ENCODE data around the gene FBXL17. TPM values are rescaled to one million over a fixed set of nuclear protein-coding genes. Genes with fewer than 3 reads are reported as not detected.
A peak's percentile ranks its signal among the peaks of the same experiment; 100 is the strongest.

Gene FBXL17
- total and polyA plus RNA-seq, 2 of the 4 experiments (the other 2 are of a cell fraction), result 3.9 to 8.1 TPM

DNA sequence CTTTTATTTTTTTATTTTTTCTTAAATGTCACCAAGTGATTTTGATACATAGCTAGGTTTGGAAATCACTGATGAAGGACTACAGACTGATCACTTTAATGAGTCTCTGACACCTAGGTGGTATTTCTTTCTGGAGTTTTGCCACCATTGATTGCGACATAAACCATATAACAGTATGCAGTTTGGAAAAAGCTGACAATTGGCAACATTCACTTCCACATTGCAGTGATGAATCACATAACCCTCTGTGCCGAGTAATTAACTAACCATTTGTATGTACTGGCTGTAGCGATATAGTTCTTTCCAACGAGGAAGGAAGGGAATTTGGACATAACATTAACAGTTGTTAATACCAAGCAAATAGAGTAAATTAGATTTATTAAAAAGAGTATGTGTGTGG, 488.3 kb downstream of the FBXL17 start:
- H4K8ac ChIP-seq (ENCODE audit: low read depth in 2 of 2, low read length in 2 of 2), result no peak overlapping the region
- H4K91ac ChIP-seq (ENCODE audit: insufficient read depth, low read depth, low read length), result no peak overlapping the region
- in situ Hi-C loops (cut with MboI; ENCODE audit: low sequenced_read_pairs), result no loop called here
- TF ChIP-seq CEBPB (IDR thresholded peaks at IDR 0.05; ENCODE audit: low read depth, low read length) (peak; percentile 95), BHLHE40 (IDR thresholded peaks at IDR 0.05; ENCODE audit: low read depth, low read length) (no peak)
- ChIA-PET CTCF (interaction anchor here (1.1 kb wide), 1 partner anchor 15 kb away, joined by 4 read pairs; no protein-coding TSS in a partner anchor), POLR2A (ENCODE audit: unreplicated experiment) (no interaction called here)
- H2BK5ac ChIP-seq (ENCODE audit: low read depth, low read length, poor library complexity, severe bottlenecking), result no peak overlapping the region
- H2BK20ac ChIP-seq (ENCODE audit: low read depth, low read length), result no peak overlapping the region
- H3K4me2 ChIP-seq (ENCODE audit: low read depth, low read length), result no peak overlapping the region
- H3K27ac ChIP-seq (ENCODE audit: insufficient read depth, low read length), result no peak overlapping the region
- no peaks in the 10 kb centered on the region for H3K79me1 ChIP-seq (ENCODE audit: low read depth in 1 of 2, low read length in 2 of 2)
- H2AFZ ChIP-seq (replicated peaks; ENCODE audit: low read length, poor library complexity), result no peak overlapping the region
- H3K18ac ChIP-seq (ENCODE audit: low read depth, low read length), result no peak overlapping the region
- ATAC-seq (ENCODE audit: low read depth) (peak; percentile 66), DNase-seq (peak; percentile 32)
- no CpG with 5 or more reads among the region's 4 CpGs for WGBS, 2 experiments (ENCODE audit: extremely low coverage in 2 of 2, insufficient read length in 1 of 2)
- no peak overlapping the region for H3K4me3 ChIP-seq (ENCODE audit: insufficient read depth, low read depth, low read length)
- intact Hi-C loops (cut with micrococcal nuclease), result no loop called here
- peaks cover 2% of the 10 kb centered on the region; the same call in 1 of the 2 replicates for H3K4me1 ChIP-seq (ENCODE audit: control insufficient read depth, insufficient read depth, low read length)
- H3K56ac ChIP-seq (ENCODE audit: extremely low read depth, insufficient read depth, low read length), result no peak overlapping the region
- dilution Hi-C loops (cut with HindIII; ENCODE audit: low sequenced_read_pairs, unreplicated experiment), result no loop called here
- H3K9me3 ChIP-seq (ENCODE audit: control insufficient read depth, insufficient read depth, low read length), result no peaks in the 10 kb centered on the region
- H3K36me3 ChIP-seq (ENCODE audit: control insufficient read depth, insufficient read depth, low read length), result no peaks in the 10 kb centered on the region
- no peak overlapping the region for H3K14ac ChIP-seq (replicated peaks; ENCODE audit: low read depth, low read length)
- H2BK15ac ChIP-seq (ENCODE audit: low read depth, low read length), result no peak overlapping the region
- H2AK9ac ChIP-seq (replicated peaks; ENCODE audit: low read depth, low read length, poor library complexity), result no peak overlapping the region
- H3K9ac ChIP-seq (ENCODE audit: low read depth, low read length), result no peak overlapping the region
- H2AK5ac ChIP-seq (ENCODE audit: low read depth, low read length), result no peak overlapping the region
- no peaks in the 10 kb centered on the region for H4K20me1 ChIP-seq (ENCODE audit: insufficient read depth, low read length)
- no peaks in the 10 kb centered on the region for H3K9me1 ChIP-seq (ENCODE audit: insufficient read depth, low read length)
- H3K27me3 ChIP-seq (ENCODE audit: control insufficient read depth, insufficient read depth, low read length), result no peaks in the 10 kb centered on the region
- no peak overlapping the region for H2BK120ac ChIP-seq (ENCODE audit: low read depth, low read length)
- no peak overlapping the region for H4K5ac ChIP-seq (ENCODE audit: low read depth, low read length)
- BruUV-seq (replicated peaks), result no TSS peak
- H3K23ac ChIP-seq (ENCODE audit: low read depth, low read length), result no peak overlapping the region
- no peak overlapping the region for H3K4ac ChIP-seq (ENCODE audit: low read depth, low read length)

Measured in IMR-90 (cell line).